HCT116 (cell line): ENCODE measurements around the gene CDK1. TPM values are rescaled to one million over a fixed set of nuclear protein-coding genes. Genes with fewer than 3 reads are reported as not detected.

Source experiments
- ATAC-seq: fragments of 200-7000 bp; cut with Tn5 transposase; 2 replicates; pipeline ENCODE4 v1.9.1; 2020; ENCODE audit warnings: mild to moderate bottlenecking, moderate library complexity
- BruUV-seq: library from RNA; stranded (reverse); fragments of 400-500 nt; replicated peaks from 2 replicates; lab custom pipeline; 2021; lab: Mats Ljungman, UMichigan
- CTCF ChIA-PET: fragments of 300-600 bp; sonication (Branson Sonifier 250); formaldehyde crosslinking; loops from one replicate; lab custom pipeline; 2021; ENCODE audit warnings: antibody characterized with exemption; lab: Charles Lee
- POLR2A ChIA-PET: fragments of 300-600, 350-600 bp; sonication (Branson Sonifier 250); formaldehyde crosslinking; loops from one replicate; lab custom pipeline; 2021; ENCODE audit warnings: antibody characterized with exemption; lab: Charles Lee
- RAD21 ChIA-PET, 2 experiments: fragments of 300-600 bp; sonication (Branson Sonifier 250); formaldehyde crosslinking; loops; one replicate each; lab custom pipeline; 2023; ENCODE audit warnings: low total read pairs in 2 of 2; ENCODE audit not compliant: uncharacterized antibody in 2 of 2, unreplicated experiment in 2 of 2, low non-redundant PET in 1 of 2; lab: Charles Lee
- DNase-seq: peaks from one replicate; pipeline ENCODE4 v3.0.0-alpha.2; 2010; ENCODE audit warnings: low read depth, low spot score
- H2AFZ ChIP-seq: fragments of 200-600 bp; shearing (Covaris generic), sonication (generic); 2 replicates; pipeline ENCODE4 v1.6.1; 2017; ENCODE audit warnings: low read depth, mixed run types, mixed read lengths, antibody characterized with exemption, low read length; ENCODE audit not compliant: poor library complexity, severe bottlenecking
- H3K27ac ChIP-seq: 2 replicates; pipeline ENCODE4 v1.5.1; 2012; ENCODE audit warnings: low read depth, low read length
- H3K27me3 ChIP-seq: fragments of 200-600 bp; sonication (generic); 2 replicates; pipeline ENCODE4 v1.6.1; 2016; ENCODE audit warnings: mixed run types, low read length, mixed read lengths; ENCODE audit not compliant: insufficient read depth
- H3K36me3 ChIP-seq, 2 experiments: fragments of 200-500 bp in 1 of 2; fragments of 200-600 bp in 1 of 2; sonication (Bioruptor generic) in 1 of 2; sonication (generic) in 1 of 2; 2 replicates each; pipeline versions ENCODE4 v1.5.1 to v1.6.1; 2014 to 2016; ENCODE audit warnings: low read length in 2 of 2, inconsistent platforms in 1 of 2, mixed read lengths in 1 of 2, mixed run types in 1 of 2; ENCODE audit not compliant: insufficient read depth in 2 of 2, control insufficient read depth in 1 of 2
- H3K4me1 ChIP-seq, 2 experiments: fragments of 200-600 bp in 1 of 2; sonication (generic) in 1 of 2; 2 replicates each; pipeline versions ENCODE4 v1.5.1 to v1.6.1; 2012 to 2017; ENCODE audit warnings: low read length in 2 of 2, inconsistent platforms in 1 of 2, mild to moderate bottlenecking in 1 of 2, mixed read lengths in 1 of 2, mixed run types in 1 of 2, moderate library complexity in 1 of 2; ENCODE audit not compliant: insufficient read depth in 2 of 2, control insufficient read depth in 1 of 2
- H3K4me2 ChIP-seq: fragments of 200-600 bp; sonication (generic); 2 replicates; pipeline ENCODE4 v1.6.1; 2017; ENCODE audit warnings: mixed run types, low read length, mixed read lengths
- H3K4me3 ChIP-seq, 2 experiments: fragments of 200-600 bp in 1 of 2; sonication (generic) in 1 of 2; replicated peaks in 1 of 2; 2 replicates each; pipeline ENCODE4 v1.5.1; 2011 to 2016; ENCODE audit warnings: low read length in 2 of 2, control low read depth in 1 of 2, low read depth in 1 of 2, mild to moderate bottlenecking in 1 of 2, mixed read lengths in 1 of 2, mixed run types in 1 of 2
- H3K79me2 ChIP-seq: fragments of 200-600 bp; sonication (generic); 2 replicates; pipeline ENCODE4 v1.6.1; 2017; ENCODE audit warnings: mild to moderate bottlenecking, mixed run types, low read length, moderate library complexity, mixed read lengths; ENCODE audit not compliant: insufficient read depth
- H3K9ac ChIP-seq: fragments of 200-600 bp; sonication (generic); 2 replicates; pipeline ENCODE4 v1.6.1; 2016; ENCODE audit warnings: low read length, mixed read lengths
- H3K9me2 ChIP-seq: fragments of 200-600 bp; sonication (generic), shearing (Covaris generic); 2 replicates; pipeline ENCODE4 v1.6.1; 2017; ENCODE audit warnings: mixed run types, mild to moderate bottlenecking, moderate library complexity; ENCODE audit not compliant: insufficient read depth
- H3K9me3 ChIP-seq, 2 experiments: fragments of 200-500 bp in 1 of 2; fragments of 200-600 bp in 1 of 2; sonication (Bioruptor generic) in 1 of 2; sonication (generic) in 1 of 2; 2 replicates each; pipeline ENCODE4 v1.6.1; 2014 to 2017; ENCODE audit warnings: low read length in 2 of 2, mixed read lengths in 2 of 2, inconsistent platforms in 1 of 2, low read depth in 1 of 2, mild to moderate bottlenecking in 1 of 2, mixed run types in 1 of 2, moderate library complexity in 1 of 2; ENCODE audit not compliant: control insufficient read depth in 1 of 2, insufficient read depth in 1 of 2
- H4K20me1 ChIP-seq: fragments of 200-600 bp; sonication (generic), shearing (Covaris generic); 2 replicates; pipeline ENCODE4 v1.6.1; 2017; ENCODE audit warnings: mixed run types, mild to moderate bottlenecking, moderate library complexity; ENCODE audit not compliant: insufficient read depth
- CBX3 ChIP-seq: IDR thresholded peaks from 2 replicates; pipeline ENCODE4 v1.6.1; 2012; ENCODE audit warnings: low read depth
- CEBPB ChIP-seq: IDR thresholded peaks from 2 replicates; pipeline ENCODE4 v1.6.1; 2012; ENCODE audit warnings: low read depth
- CTCF ChIP-seq, 3 experiments: fragments of 200-600 bp in 1 of 3; sonication (generic) in 1 of 3; IDR thresholded peaks in 2 of 3; conservative IDR thresholded peaks in 1 of 3; 2 replicates each; pipeline ENCODE4 v1.5.1; 2012 to 2017; ENCODE audit warnings: low read depth in 2 of 3, low read length in 2 of 3, antibody characterized with exemption in 1 of 3, borderline replicate concordance in 1 of 3, control low read depth in 1 of 3, mild to moderate bottlenecking in 1 of 3, mixed read lengths in 1 of 3, mixed run types in 1 of 3, moderate library complexity in 1 of 3; ENCODE audit not compliant: insufficient read depth in 1 of 3
- ELF1 ChIP-seq: IDR thresholded peaks from 2 replicates; pipeline ENCODE4 v1.6.1; 2012; ENCODE audit warnings: low read depth, borderline replicate concordance
- FOSL1 ChIP-seq: IDR thresholded peaks from 2 replicates; pipeline ENCODE4 v1.6.1; 2012; ENCODE audit warnings: low read depth
- JUND ChIP-seq: IDR thresholded peaks from 2 replicates; pipeline ENCODE4 v1.6.1; 2012
- MAX ChIP-seq: IDR thresholded peaks from 2 replicates; pipeline ENCODE4 v1.6.1; 2012
- POLR2A ChIP-seq: IDR thresholded peaks from 2 replicates; pipeline ENCODE4 v1.7.0; 2011; ENCODE audit warnings: borderline replicate concordance; ENCODE audit not compliant: insufficient read depth, insufficient read length; ENCODE audit errors: extremely low read depth
- RAD21 ChIP-seq: IDR thresholded peaks from 2 replicates; pipeline ENCODE4 v1.6.1; 2012; ENCODE audit warnings: low read depth, mild to moderate bottlenecking
- SIN3A ChIP-seq: IDR thresholded peaks from 2 replicates; pipeline ENCODE4 v1.6.1; 2012; ENCODE audit warnings: low read depth
- SP1 ChIP-seq: IDR thresholded peaks from 2 replicates; pipeline ENCODE4 v1.6.1; 2012; ENCODE audit warnings: low read depth
- TCF7L2 ChIP-seq: IDR thresholded peaks from 2 replicates; pipeline ENCODE4 v1.7.0; 2011; ENCODE audit warnings: borderline replicate concordance, inconsistent platforms; ENCODE audit not compliant: insufficient read depth, insufficient read length; ENCODE audit errors: extremely low read depth
- ZBTB33 ChIP-seq: IDR thresholded peaks from 2 replicates; pipeline ENCODE4 v1.6.1; 2011; ENCODE audit warnings: mild to moderate bottlenecking, low read length, moderate library complexity; ENCODE audit not compliant: insufficient replicate concordance; ENCODE audit errors: extremely low read depth
- ZFX ChIP-seq: fragments of 450-650 bp; IDR thresholded peaks from 2 replicates; pipeline ENCODE4 v1.6.1; 2017
- intact Hi-C: fragments of 100-400 bp; cut with micrococcal nuclease; formaldehyde crosslinking; loops from 2 replicates; pipeline ENCODE4 v1.10.0; 2022
- total RNA-seq: library from RNA; stranded (reverse); gene quantifications from one replicate; pipeline ENCODE4 v1.2.1, GENCODE V29; 2021; ENCODE audit not compliant: unreplicated experiment

CDK1 gene
- total RNA-seq, 1 experiment from 2014 or later, result 104 TPM

GRCh38 chr10:60759181-60759580 is 19.1 kb upstream of the CDK1 start:
- Histone ChIP-seq H3K4me1 (peaks cover 3 to 11% of the 10 kb centered on the region in 2 experiments; a peak in 2 of 4 replicates), H3K9me3 (no peaks in the 10 kb centered on the region), H3K9me2 (no peaks in the 10 kb centered on the region), H2AFZ (no peak overlapping the region), H3K4me3 (no peak overlapping the region), H4K20me1 (no peaks in the 10 kb centered on the region), H3K79me2 (no peaks in the 10 kb centered on the region), H3K27me3 (no peaks in the 10 kb centered on the region), H3K27ac (no peak overlapping the region), H3K36me3 (no peaks in the 10 kb centered on the region), H3K9ac (no peak overlapping the region), H3K4me2 (no peak overlapping the region)
- CTCF ChIA-PET, result no interaction called here
- BruUV-seq, result no TSS peak
- intact Hi-C loops, result no loop called here
- POLR2A ChIA-PET, result no interaction called here
- RAD21 ChIA-PET, result no interaction called here
- no peak for ATAC-seq
- DNase-seq, result no peak
- no peak for TF ChIP-seq ELF1
- no peak for TF ChIP-seq MAX
- TF ChIP-seq POLR2A, result no peak
- TF ChIP-seq CTCF (IDR thresholded peaks at IDR 0.05 in 2 of 3, conservative IDR thresholded peaks at IDR 0.05 in 1 of 3; ENCODE audit: borderline replicate concordance in 1 of 3, insufficient read depth in 1 of 3, low read depth in 2 of 3, low read length in 2 of 3), result no peak
- TF ChIP-seq CEBPB, result no peak
- TF ChIP-seq SIN3A, result no peak
- TF ChIP-seq TCF7L2, result no peak
- no peak for TF ChIP-seq JUND
- no peak for TF ChIP-seq CBX3
- no peak for TF ChIP-seq SP1
- no peak for TF ChIP-seq FOSL1
- TF ChIP-seq ZFX, result no peak
- TF ChIP-seq ZBTB33, result no peak
- TF ChIP-seq RAD21, result no peak
